HFF-Myc (cell line): ENCODE measurements around the gene KIF1C.

Experiments
- DNase-seq: peaks from one replicate; pipeline ENCODE4 v3.0.0-alpha.2; 2011; ENCODE audit warnings: low read depth; ENCODE audit errors: extremely low read depth
- H3K4me3 ChIP-seq: replicated peaks from 2 replicates; pipeline ENCODE4 v1.5.1; 2011; ENCODE audit warnings: low read depth, mild to moderate bottlenecking, control low read depth, low read length
- TF ChIP-seq, protein P1 (sequence below): IDR thresholded peaks from 2 replicates; pipeline ENCODE4 v1.5.1; 2012; ENCODE audit warnings: mild to moderate bottlenecking, low read depth, low read length, control low read depth; ENCODE audit errors: missing control alignments

The KIF1C gene

DNA sequence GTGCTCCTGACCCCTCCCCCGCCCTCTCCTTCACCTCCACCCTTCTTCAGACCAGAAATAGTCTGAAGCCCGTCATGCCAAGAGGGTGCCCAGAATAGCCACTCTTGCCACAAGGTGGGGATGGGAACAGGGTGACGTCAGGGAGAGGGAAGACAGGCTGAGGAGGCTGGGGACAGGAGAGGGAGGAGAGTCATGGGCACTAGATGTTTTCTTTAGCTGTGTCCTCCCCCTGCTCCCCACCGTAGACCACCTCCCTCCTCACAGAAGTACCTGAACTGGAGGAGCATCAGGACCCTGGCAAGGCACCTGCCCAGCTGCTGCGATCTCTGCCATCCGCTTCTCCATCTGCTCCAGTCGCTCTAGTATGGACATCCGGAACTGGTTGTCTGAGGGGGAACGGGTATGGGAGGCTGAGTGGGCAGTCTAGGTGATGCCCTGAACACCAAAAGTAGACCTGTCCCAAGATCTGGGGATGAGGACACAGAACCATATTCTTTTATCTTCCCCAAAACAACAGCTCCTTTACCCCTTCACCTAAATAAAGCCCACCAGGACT lies 23.6 kb upstream of the KIF1C start:
- no peak for DNase-seq
- TF ChIP-seq, protein P1, sequence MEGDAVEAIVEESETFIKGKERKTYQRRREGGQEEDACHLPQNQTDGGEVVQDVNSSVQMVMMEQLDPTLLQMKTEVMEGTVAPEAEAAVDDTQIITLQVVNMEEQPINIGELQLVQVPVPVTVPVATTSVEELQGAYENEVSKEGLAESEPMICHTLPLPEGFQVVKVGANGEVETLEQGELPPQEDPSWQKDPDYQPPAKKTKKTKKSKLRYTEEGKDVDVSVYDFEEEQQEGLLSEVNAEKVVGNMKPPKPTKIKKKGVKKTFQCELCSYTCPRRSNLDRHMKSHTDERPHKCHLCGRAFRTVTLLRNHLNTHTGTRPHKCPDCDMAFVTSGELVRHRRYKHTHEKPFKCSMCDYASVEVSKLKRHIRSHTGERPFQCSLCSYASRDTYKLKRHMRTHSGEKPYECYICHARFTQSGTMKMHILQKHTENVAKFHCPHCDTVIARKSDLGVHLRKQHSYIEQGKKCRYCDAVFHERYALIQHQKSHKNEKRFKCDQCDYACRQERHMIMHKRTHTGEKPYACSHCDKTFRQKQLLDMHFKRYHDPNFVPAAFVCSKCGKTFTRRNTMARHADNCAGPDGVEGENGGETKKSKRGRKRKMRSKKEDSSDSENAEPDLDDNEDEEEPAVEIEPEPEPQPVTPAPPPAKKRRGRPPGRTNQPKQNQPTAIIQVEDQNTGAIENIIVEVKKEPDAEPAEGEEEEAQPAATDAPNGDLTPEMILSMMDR = no peak
- no peak overlapping the region for H3K4me3 ChIP-seq

GRCh38 chr17:4978726-4979125 lies 19.0 kb upstream of the KIF1C start:
- DNase-seq = no peak
- H3K4me3 ChIP-seq = no peak overlapping the region
- TF ChIP-seq, protein P1 = no peak

- TF ChIP-seq, protein P1 = peak; percentile 64
- no peak overlapping the region for H3K4me3 ChIP-seq
- no peak for DNase-seq
These were observed 17.0 kb upstream of the KIF1C start for GRCh38 chr17:4980644-4981216.

- H3K4me3 ChIP-seq = no peak overlapping the region
- TF ChIP-seq, protein P1 = no peak
- DNase-seq = no peak
These were observed 15.4 kb upstream of the KIF1C start for GRCh38 chr17:4982305-4982704.

DNA sequence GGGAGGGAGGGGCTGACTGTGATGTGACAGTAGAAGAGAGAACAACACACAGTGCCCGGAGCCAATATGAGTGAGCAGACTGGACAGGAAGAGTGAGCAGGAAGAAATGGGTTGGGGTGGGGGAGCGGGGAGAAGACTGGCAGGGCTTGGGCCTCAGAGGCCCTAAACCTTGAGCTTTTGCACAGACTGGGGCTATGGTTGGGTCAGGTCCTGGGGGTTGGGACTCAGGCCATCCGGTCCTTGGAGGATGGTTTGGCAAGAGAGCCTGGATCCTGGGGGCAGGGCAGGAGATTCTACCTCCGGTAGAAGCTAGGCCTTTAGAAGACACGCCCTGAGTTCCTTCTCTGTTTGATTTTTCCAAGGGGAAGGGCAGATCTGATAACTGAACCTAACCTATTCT lies 11.3 kb upstream of the KIF1C start:
- TF ChIP-seq, protein P1 = no peak
- peak overlapping the region; percentile 65 for H3K4me3 ChIP-seq
- no peak for DNase-seq

GRCh38 chr17:4986951-4987766 lies 10.6 kb upstream of the KIF1C start, which contains the start of gene CAMTA2:
TSS of gene CAMTA2 (minus strand) at chr17:4987675. CDS start at chr17:4986222, 1,453 bp downstream.
- peak within 1 kb of the TSS; percentile 65 for H3K4me3 ChIP-seq
- TF ChIP-seq, protein P1 = peak; percentile 76
- peak; percentile 36 for DNase-seq
